K562 (cell line): Measurements from ENCODE around the gene SORCS1. TPM values are rescaled to one million over a fixed set of nuclear protein-coding genes. Genes with fewer than 3 reads are reported as not detected.
A peak's percentile ranks its signal among the peaks of the same experiment; 100 is the strongest.

Source experiments
- ATAC-seq: fragments of 200-7000 bp; cut with Tn5 transposase; 3 replicates; pipeline ENCODE4 v1.9.1; 2020; ENCODE audit warnings: moderate library complexity
- BruUV-seq: library from RNA; stranded (reverse); fragments of 400-500 nt; replicated peaks from 2 replicates; lab custom pipeline; 2021; lab: Mats Ljungman, UMichigan
- CTCF ChIA-PET: fragments of 300-600 bp; formaldehyde crosslinking; extraction: SDS; loops from one replicate; lab custom pipeline; 2021; ENCODE audit warnings: low intra/inter-chr PET ratio; lab: Yijun Ruan, JAX
- POLR2A ChIA-PET: fragments of 300-600, 350-650 bp; sonication (Branson Sonifier 250); formaldehyde crosslinking; extraction: SDS; loops from one replicate; lab custom pipeline; 2021; ENCODE audit warnings: antibody characterized with exemption, inconsistent platforms; lab: Yijun Ruan, JAX
- DNase-seq, 4 experiments: peaks; one replicate each; pipeline versions ENCODE4 v3.0.0 to v3.0.0-alpha.2; 2011 to 2018; ENCODE audit warnings: low spot score in 3 of 4, mixed read lengths in 3 of 4; ENCODE audit errors: extremely low read depth in 1 of 4
- FAIRE-seq: peaks from 2 replicates; lab custom pipeline; 2011; peaks lifted over from hg19 to GRCh38; lab: Jason Lieb, UNC
- H2AFZ ChIP-seq: 2 replicates; pipeline ENCODE4 v1.6.0; 2011; ENCODE audit warnings: low read depth, low read length, control low read depth, inconsistent platforms
- H3K27ac ChIP-seq: fragments of 200-600 bp; 3 replicates; pipeline ENCODE4 v1.8.0; 2011; ENCODE audit warnings: low read depth, mild to moderate bottlenecking, control low read depth, inconsistent platforms, low read length, moderate library complexity, mixed read lengths; ENCODE audit errors: extremely low read depth
- H3K27me3 ChIP-seq, 2 experiments: fragments of 300-600 bp in 1 of 2; 2 replicates in 1 of 2; 3 replicates in 1 of 2; pipeline versions ENCODE4 v1.6.0 to v1.8.0; 2011; ENCODE audit warnings: inconsistent platforms in 2 of 2, low read length in 2 of 2, mild to moderate bottlenecking in 1 of 2, mixed read lengths in 1 of 2, moderate library complexity in 1 of 2; ENCODE audit not compliant: control insufficient read depth in 2 of 2, insufficient read depth in 2 of 2
- H3K36me3 ChIP-seq: fragments of 300-600 bp; 3 replicates; pipeline ENCODE4 v1.8.0; 2011; ENCODE audit warnings: mild to moderate bottlenecking, low read length, inconsistent platforms; ENCODE audit not compliant: control insufficient read depth, insufficient read depth
- H3K4me1 ChIP-seq, 2 experiments: fragments of 200-600 bp in 1 of 2; replicated peaks in 1 of 2; 2 replicates in 1 of 2; 3 replicates in 1 of 2; pipeline versions ENCODE4 v1.5.1 to v1.8.0; 2011; ENCODE audit warnings: inconsistent platforms in 2 of 2, low read length in 2 of 2, mild to moderate bottlenecking in 1 of 2, mixed read lengths in 1 of 2, moderate library complexity in 1 of 2; ENCODE audit not compliant: control insufficient read depth in 2 of 2, insufficient read depth in 2 of 2
- H3K4me2 ChIP-seq: 2 replicates; pipeline ENCODE4 v1.6.1; 2011; ENCODE audit warnings: low read length, control low read depth, inconsistent platforms, mixed read lengths; ENCODE audit not compliant: insufficient read depth
- H3K4me3 ChIP-seq: fragments of 200-600 bp; sonication (generic), shearing (Covaris generic); 2 replicates; pipeline ENCODE4 v1.5.1; 2016; ENCODE audit warnings: control low read depth, inconsistent platforms
- H3K79me2 ChIP-seq: fragments of 200-600 bp; 3 replicates; pipeline ENCODE4 v1.8.0; 2011; ENCODE audit warnings: low read length, inconsistent platforms; ENCODE audit not compliant: control insufficient read depth, insufficient read depth
- H3K9ac ChIP-seq, 2 experiments: 2 replicates each; pipeline versions ENCODE4 v1.6.0 to v1.6.1; 2011; ENCODE audit warnings: low read depth in 2 of 2, low read length in 2 of 2, control low read depth in 1 of 2, inconsistent platforms in 1 of 2, mild to moderate bottlenecking in 1 of 2, mixed read lengths in 1 of 2; ENCODE audit not compliant: insufficient read depth in 1 of 2
- H3K9me1 ChIP-seq: one replicate; pipeline ENCODE4 v1.6.0; 2011; ENCODE audit warnings: inconsistent platforms, mild to moderate bottlenecking, low read length, moderate library complexity; ENCODE audit not compliant: control insufficient read depth, insufficient read depth
- H3K9me3 ChIP-seq: replicated peaks from 2 replicates; pipeline ENCODE4 v1.5.1; 2011; ENCODE audit warnings: low read depth, low read length, inconsistent platforms; ENCODE audit not compliant: control insufficient read depth, insufficient read depth
- H4K20me1 ChIP-seq: replicated peaks from 2 replicates; pipeline ENCODE4 v1.6.1; 2011; ENCODE audit warnings: low read length, inconsistent platforms, mixed read lengths; ENCODE audit not compliant: control insufficient read depth, insufficient read depth
- ARID2 ChIP-seq: fragments of 450-650 bp; IDR thresholded peaks from 2 replicates; pipeline ENCODE4 v1.6.1; 2017; ENCODE audit warnings: antibody characterized with exemption, mild to moderate bottlenecking
- BCL6 ChIP-seq: fragments of 250-450 bp; sonication (Bioruptor Pico); IDR thresholded peaks from 2 replicates; pipeline ENCODE4 v1.4.0; 2020
- BRF1 ChIP-seq: IDR thresholded peaks from 3 replicates; pipeline ENCODE4 v1.6.1; 2011; ENCODE audit warnings: borderline replicate concordance, mild to moderate bottlenecking; ENCODE audit not compliant: insufficient read length; ENCODE audit errors: extremely low read depth
- CBFB ChIP-seq: sonication (generic); formaldehyde crosslinking; IDR thresholded peaks from 2 replicates; pipeline ENCODE4 v1.4.0; 2020; ENCODE audit warnings: mild to moderate bottlenecking, missing genetic modification reagents
- DDX20 ChIP-seq: fragments of 450-650 bp; IDR thresholded peaks from 2 replicates; pipeline ENCODE4 v1.6.1; 2016; ENCODE audit warnings: missing genetic modification characterization, low read depth, mild to moderate bottlenecking, missing compliant biosample characterization, moderate library complexity
- E2F5 ChIP-seq: sonication (generic); formaldehyde crosslinking; IDR thresholded peaks from 2 replicates; pipeline ENCODE4 v1.8.0; 2022; ENCODE audit warnings: mild to moderate bottlenecking, missing genetic modification reagents
- ELF4 ChIP-seq: fragments of 450-650 bp; formaldehyde crosslinking; IDR thresholded peaks from 2 replicates; pipeline ENCODE4 v1.4.0; 2022; ENCODE audit warnings: missing genetic modification characterization
- GTF2E2 ChIP-seq: fragments of 200-800 bp; sonication (Bioruptor generic); IDR thresholded peaks from 2 replicates; pipeline ENCODE4 v1.6.1; 2016; ENCODE audit warnings: missing genetic modification characterization, missing compliant biosample characterization
- KLF16 ChIP-seq: IDR thresholded peaks from 2 replicates; pipeline ENCODE4 v1.6.1; 2016; ENCODE audit warnings: antibody characterized with exemption
- MTF1 ChIP-seq: fragments of 250-450 bp; sonication (Bioruptor Pico); IDR thresholded peaks from 2 replicates; pipeline ENCODE4 v1.9.0; 2021; ENCODE audit warnings: moderate library complexity, mild to moderate bottlenecking, inconsistent platforms, borderline replicate concordance
- NCOA4 ChIP-seq: fragments of 450-650 bp; IDR thresholded peaks from 2 replicates; pipeline ENCODE4 v1.6.1; 2018; ENCODE audit warnings: mild to moderate bottlenecking; ENCODE audit not compliant: partially characterized antibody
- OTX1 ChIP-seq: fragments of 450-650 bp; formaldehyde crosslinking; IDR thresholded peaks from 2 replicates; pipeline ENCODE4 v1.4.0; 2022; ENCODE audit warnings: mild to moderate bottlenecking
- RB1 ChIP-seq: fragments of 450-650 bp; IDR thresholded peaks from 2 replicates; pipeline ENCODE4 v1.6.1; 2017; ENCODE audit warnings: low read depth, mild to moderate bottlenecking
- USF2 ChIP-seq: sonication (generic); formaldehyde crosslinking; IDR thresholded peaks from 2 replicates; pipeline ENCODE4 v1.5.0; 2020; ENCODE audit warnings: missing genetic modification reagents
- ZNF146 ChIP-seq: IDR thresholded peaks from one replicate; pipeline ENCODE4 v1.6.1; 2018; ENCODE audit warnings: missing compliant biosample characterization; ENCODE audit not compliant: unreplicated experiment
- ZNF277 ChIP-seq: fragments of 250-450 bp; sonication (Bioruptor Pico); IDR thresholded peaks from 2 replicates; pipeline ENCODE4 v1.8.0; 2022; ENCODE audit warnings: inconsistent platforms, mild to moderate bottlenecking, moderate library complexity, borderline replicate concordance
- ZNF408 ChIP-seq: fragments of 250-450 bp; sonication (Bioruptor Pico); IDR thresholded peaks from 2 replicates; pipeline ENCODE4 v1.4.0; 2020; ENCODE audit warnings: low read depth, mild to moderate bottlenecking, moderate library complexity
- WGBS: fragments of 100-300 bp; shearing (Covaris generic); methylation state at CpG from one replicate; pipeline ENCODE4 v1.1.6; 2016; ENCODE audit warnings: low coverage, mixed read lengths; ENCODE audit not compliant: insufficient coverage; ENCODE audit errors: missing lambda C conversion rate; 5-methylcytosine and 5-hydroxymethylcytosine counted together
- in situ Hi-C: fragments of 300-500 bp; cut with MboI; formaldehyde crosslinking; loops from 4 replicates; pipeline ENCODE4 v1.15.0; 2018; ENCODE audit warnings: inconsistent platforms, mixed read lengths
- intact Hi-C: fragments of 100-400 bp; cut with micrococcal nuclease; formaldehyde crosslinking; loops from 2 replicates; pipeline ENCODE4 v1.14.2; 2022
- polyA plus RNA-seq, 8 experiments: library from polyadenylated mRNA; depleted of rRNA in 4 of 8; stranded (reverse) in 5 of 8; unstranded in 3 of 8; fragments of >200 nt; fragmentation: Nextera tagmentation in 2 of 8; fragmentation: Illumina TruSeq in 1 of 8; extraction: Ambion mirVana in 2 of 8; extraction: Trizol in 1 of 8; gene quantifications; 2 replicates each; pipeline versions ENCODE4 v1.2.1 to v1.2.3, GENCODE V29; 2011 to 2014; ENCODE audit warnings: inconsistent platforms in 1 of 8, missing spikeins in 1 of 8
- total RNA-seq, 7 experiments: library from RNA; depleted of rRNA in 6 of 7; stranded (reverse); fragments of >200 nt in 6 of 7; fragmentation: Illumina TruSeq in 2 of 7; extraction: Trizol in 2 of 7; gene quantifications; 2 replicates each; pipeline versions ENCODE4 v1.2.1 to v1.2.3, GENCODE V29; 2011 to 2021; ENCODE audit warnings: low replicate concordance in 1 of 7

SORCS1 gene
- total and polyA plus RNA-seq, 9 of the 15 experiments (the other 6 are each of a cell fraction or from before 2014, with no cell fraction given): 1.5 to 3.9 (median 2.7) TPM

GRCh38 chr10:106958589-106959361, 205.7 kb downstream of the SORCS1 start (continued):
- TF ChIP-seq ZNF277 (CRISPR knock-in tag): no peak

GRCh38 chr10:106957823-106958588, 206.5 kb downstream of the SORCS1 start:
- no peaks in the 10 kb centered on the region for H4K20me1 ChIP-seq
- 44% methylated on average over 5 of the region's 12 CpGs for WGBS
- H3K4me2 ChIP-seq: no peak overlapping the region
- H3K9me3 ChIP-seq: no peaks in the 10 kb centered on the region
- ATAC-seq (peak; percentile 70), FAIRE-seq (peak; percentile 32), DNase-seq (peak in 1 of 4 experiments; percentile 7)
- H3K9me1 ChIP-seq: no peaks in the 10 kb centered on the region
- no TSS peak for BruUV-seq
- H3K4me3 ChIP-seq: no peak overlapping the region
- TF ChIP-seq E2F5 (CRISPR knock-in tag) (no peak), BCL6 (no peak), GTF2E2 (tag) (no peak), ZNF146 (CRISPR knock-in tag) (no peak), KLF16 (no peak), ARID2 (no peak), ELF4 (CRISPR knock-in tag) (no peak), NCOA4 (no peak), USF2 (CRISPR knock-in tag) (no peak), ZNF408 (CRISPR knock-in tag) (no peak), BRF1 (no peak), CBFB (no peak), DDX20 (no peak), RB1 (no peak), MTF1 (CRISPR knock-in tag) (no peak), OTX1 (CRISPR knock-in tag) (no peak)
- H3K9ac ChIP-seq: no peak overlapping the region; a peak in 1 of 4 replicates
- POLR2A ChIA-PET: no interaction called here
- intact Hi-C loops: no loop called here
- in situ Hi-C loops: no loop called here
- peak overlapping the region; percentile 85 for H2AFZ ChIP-seq
- H3K27ac ChIP-seq: no peak overlapping the region
- no peaks in the 10 kb centered on the region for H3K79me2 ChIP-seq
- CTCF ChIA-PET: no interaction called here
- no peaks in the 10 kb centered on the region for H3K36me3 ChIP-seq
- no peaks in the 10 kb centered on the region for H3K27me3 ChIP-seq
- no peaks in the 10 kb centered on the region; a peak in 1 of 5 replicates for H3K4me1 ChIP-seq
